AG04449 (cell line): ENCODE data around the gene KIAA0513.

ENCODE experiments used
- CTCF ChIA-PET: fragments of 350-600 bp; formaldehyde crosslinking; extraction: SDS; loops from one replicate; lab custom pipeline; 2021; ENCODE audit warnings: antibody characterized with exemption; lab: Yijun Ruan, JAX
- POLR2A ChIA-PET: fragments of 400-600, 350-600 bp; formaldehyde crosslinking; extraction: SDS; loops from one replicate; lab custom pipeline; 2020; ENCODE audit warnings: antibody characterized with exemption, inconsistent platforms; lab: Yijun Ruan, JAX
- DNase-seq: peaks from one replicate; pipeline ENCODE4 v3.0.0-alpha.2; 2010; ENCODE audit warnings: low read depth, low spot score
- H3K4me3 ChIP-seq: 2 replicates; pipeline ENCODE4 v1.5.1; 2011; ENCODE audit warnings: low read depth, mild to moderate bottlenecking, control low read depth, low read length
- TF ChIP-seq, protein P1 (sequence below): IDR thresholded peaks from one replicate; pipeline ENCODE4 v1.5.1; 2011; ENCODE audit warnings: mild to moderate bottlenecking, moderate library complexity, low read length, control low read depth, inconsistent platforms; ENCODE audit not compliant: insufficient read depth; ENCODE audit errors: missing control alignments

Gene KIAA0513

GRCh38 chr16:85085721-85086120 lies 58.1 kb downstream of the KIAA0513 start:
- DNase-seq, result no peak
- POLR2A ChIA-PET, result no interaction called here
- TF ChIP-seq, protein P1, sequence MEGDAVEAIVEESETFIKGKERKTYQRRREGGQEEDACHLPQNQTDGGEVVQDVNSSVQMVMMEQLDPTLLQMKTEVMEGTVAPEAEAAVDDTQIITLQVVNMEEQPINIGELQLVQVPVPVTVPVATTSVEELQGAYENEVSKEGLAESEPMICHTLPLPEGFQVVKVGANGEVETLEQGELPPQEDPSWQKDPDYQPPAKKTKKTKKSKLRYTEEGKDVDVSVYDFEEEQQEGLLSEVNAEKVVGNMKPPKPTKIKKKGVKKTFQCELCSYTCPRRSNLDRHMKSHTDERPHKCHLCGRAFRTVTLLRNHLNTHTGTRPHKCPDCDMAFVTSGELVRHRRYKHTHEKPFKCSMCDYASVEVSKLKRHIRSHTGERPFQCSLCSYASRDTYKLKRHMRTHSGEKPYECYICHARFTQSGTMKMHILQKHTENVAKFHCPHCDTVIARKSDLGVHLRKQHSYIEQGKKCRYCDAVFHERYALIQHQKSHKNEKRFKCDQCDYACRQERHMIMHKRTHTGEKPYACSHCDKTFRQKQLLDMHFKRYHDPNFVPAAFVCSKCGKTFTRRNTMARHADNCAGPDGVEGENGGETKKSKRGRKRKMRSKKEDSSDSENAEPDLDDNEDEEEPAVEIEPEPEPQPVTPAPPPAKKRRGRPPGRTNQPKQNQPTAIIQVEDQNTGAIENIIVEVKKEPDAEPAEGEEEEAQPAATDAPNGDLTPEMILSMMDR, result no peak
- CTCF ChIA-PET, result interaction anchor here (0.8 to 2.0 kb wide), 11 partner anchors 9 to 114 kb away, joined by 4 to 20 read pairs (median 4); no protein-coding TSS in a partner anchor
- H3K4me3 ChIP-seq, result no peak overlapping the region

- TF ChIP-seq, protein P1, result peak; percentile 56
- POLR2A ChIA-PET, result no interaction called here
- no peak overlapping the region for H3K4me3 ChIP-seq
- no peak for DNase-seq
- CTCF ChIA-PET, result interaction anchor here (0.7 to 2.0 kb wide), 25 partner anchors 8 to 347 kb away, joined by 3 to 20 read pairs (median 4); no protein-coding TSS in a partner anchor
These were observed 59.0 kb downstream of the KIAA0513 start for GRCh38 chr16:85086347-85087291.

- ChIA-PET CTCF (interaction anchor here (1.1 to 1.9 kb wide), 4 partner anchors 27 to 162 kb away, joined by 3 to 13 read pairs (median 8); no protein-coding TSS in a partner anchor), POLR2A (no interaction called here)
- no peak for DNase-seq
- TF ChIP-seq, protein P1, result no peak
- no peak overlapping the region for H3K4me3 ChIP-seq
These were observed 60.4 kb downstream of the KIAA0513 start for GRCh38 chr16:85087899-85088569.

DNA sequence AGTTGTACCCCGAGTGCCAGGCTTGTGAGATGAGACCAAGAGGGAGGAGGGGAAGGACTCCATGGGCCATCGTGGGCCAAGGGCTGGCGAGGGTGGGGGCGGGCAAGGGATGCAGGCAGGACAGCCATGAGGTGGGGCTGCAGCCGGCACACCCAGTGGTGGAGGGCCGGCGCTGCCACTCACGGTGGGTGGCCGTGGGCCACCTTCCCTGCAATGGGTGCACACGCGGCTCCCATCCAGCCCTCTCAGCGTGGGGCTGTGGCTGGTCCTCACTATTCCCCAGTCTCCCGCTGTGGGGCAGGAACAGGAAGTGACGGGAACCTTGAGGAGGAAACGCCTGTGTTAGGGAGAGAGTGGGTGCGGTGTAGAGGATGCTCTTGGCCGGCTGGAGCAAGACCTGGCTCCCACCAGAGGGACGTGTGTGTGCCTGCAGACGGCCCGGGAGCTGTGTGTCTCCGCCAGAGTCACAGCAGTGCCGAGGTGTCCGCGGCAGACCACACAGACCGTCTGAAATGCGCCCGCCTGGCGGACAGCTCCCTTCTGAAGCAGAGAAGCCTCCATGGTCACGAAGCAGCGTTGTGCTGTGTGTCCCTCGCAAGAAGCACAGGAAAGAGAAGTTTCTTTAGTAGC lies 61.1 kb downstream of the KIAA0513 start:
- no peak overlapping the region for H3K4me3 ChIP-seq
- ChIA-PET POLR2A (no interaction called here), CTCF (interaction anchor here (0.6 to 1.1 kb wide), 3 partner anchors 26 to 214 kb away, joined by 3 read pairs; no protein-coding TSS in a partner anchor)
- no peak for DNase-seq
- TF ChIP-seq, protein P1, result no peak

DNA sequence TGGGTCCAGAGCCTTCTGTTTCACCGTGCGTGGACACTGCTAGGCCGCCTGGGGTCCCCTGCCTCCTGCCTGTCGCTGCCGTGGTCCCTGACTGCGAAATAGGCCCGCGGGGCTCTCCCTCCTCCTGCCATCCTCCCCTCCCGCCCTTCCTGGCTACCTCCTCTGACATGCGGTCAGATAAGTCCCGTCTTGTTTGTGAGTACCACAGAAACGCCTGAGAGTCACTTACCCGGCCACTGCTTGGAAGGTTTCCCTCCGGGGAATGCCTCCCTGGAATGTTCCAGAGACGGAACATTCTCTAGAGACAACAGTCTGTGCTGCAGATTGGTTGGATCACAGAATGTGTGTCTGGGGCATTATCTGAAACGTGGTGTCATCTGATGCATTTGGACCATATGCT lies 61.9 kb downstream of the KIAA0513 start:
- ChIA-PET CTCF (interaction anchor here (1.0 kb wide), 1 partner anchor 25 kb away, joined by 3 read pairs; no protein-coding TSS in a partner anchor), POLR2A (no interaction called here)
- no peak overlapping the region for H3K4me3 ChIP-seq
- no peak for DNase-seq
- TF ChIP-seq, protein P1, result no peak
